Measurements from ENCODE around the gene C4BPA. TPM values are rescaled to one million over a fixed set of nuclear protein-coding genes. Genes with fewer than 3 reads are reported as not detected.

The C4BPA gene
- total RNA-seq, 1 donor from 2014 or later = not detected

Small RNAs within 50 kb of the gene (small RNA-seq; reads per million reads assigned to genes)
- not detected for gene AL445493.1 (ENCODE audit: low replicate concordance)

Other genes starting within 250 kb of the C4BPA start
- gene IL20, start 238.6 kb upstream of the C4BPA start, total RNA-seq = not detected
- not detected for gene IL24, start 206.8 kb upstream of the C4BPA start, total RNA-seq
- 0.25 TPM for gene FCMR, start 182.3 kb upstream of the C4BPA start, total RNA-seq
- gene PIGR, start 157.8 kb upstream of the C4BPA start, total RNA-seq = under 0.01 TPM
- gene FCAMR, start 133.8 kb upstream of the C4BPA start, total RNA-seq = not detected
- under 0.01 TPM for gene C1orf116, start 71.5 kb upstream of the C4BPA start, total RNA-seq
- 14.8 TPM for gene YOD1, start 53.0 kb upstream of the C4BPA start, total RNA-seq
- gene PFKFB2, start 51.0 kb upstream of the C4BPA start, total RNA-seq = 6.4 TPM
- gene C4BPB, start 15.4 kb upstream of the C4BPA start, total RNA-seq = not detected
- gene CD55, start 217.4 kb downstream of the C4BPA start, total RNA-seq = 3.0 TPM

All from temporal lobe (tissue), 2 donors.